Smooth muscle cell (in vitro differentiated cells): Measurements from ENCODE around the gene ADAMTSL3. TPM values are rescaled to one million over a fixed set of nuclear protein-coding genes. Genes with fewer than 3 reads are reported as not detected.

Experiments used
- DNase-seq: peaks from one replicate; lab custom pipeline; 2025; ENCODE audit not compliant: unreplicated experiment; lab: John Stamatoyannopoulos, UW
- H2AFZ ChIP-seq: fragments of 200-600 bp; sonication (generic); 2 replicates; pipeline ENCODE4 v1.6.0; 2016; ENCODE audit warnings: antibody characterized with exemption, low read depth, mild to moderate bottlenecking
- H3F3A ChIP-seq: fragments of 200-600 bp; sonication (generic); 2 replicates; pipeline ENCODE4 v1.6.0; 2017; ENCODE audit warnings: antibody characterized with exemption, low read depth
- H3K27ac ChIP-seq: fragments of 200-600 bp; sonication (generic); 2 replicates; pipeline ENCODE4 v1.5.1; 2016; ENCODE audit warnings: low read depth, mild to moderate bottlenecking
- H3K27me3 ChIP-seq: fragments of 200-600 bp; sonication (generic); 2 replicates; pipeline ENCODE4 v1.6.1; 2016; ENCODE audit warnings: low read depth, mild to moderate bottlenecking
- H3K36me3 ChIP-seq: fragments of 200-600 bp; sonication (generic); 2 replicates; pipeline ENCODE4 v1.5.1; 2016; ENCODE audit warnings: low read depth
- H3K4me1 ChIP-seq: fragments of 200-600 bp; sonication (generic); 2 replicates; pipeline ENCODE4 v1.5.1; 2016; ENCODE audit warnings: low read depth
- H3K4me2 ChIP-seq: fragments of 200-600 bp; sonication (generic); 2 replicates; pipeline ENCODE4 v1.6.0; 2016; ENCODE audit warnings: mild to moderate bottlenecking
- H3K4me3 ChIP-seq: fragments of 200-600 bp; sonication (generic); 2 replicates; pipeline ENCODE4 v1.5.1; 2016; ENCODE audit warnings: mild to moderate bottlenecking
- H3K79me2 ChIP-seq: fragments of 200-600 bp; sonication (generic); 2 replicates; pipeline ENCODE4 v1.6.0; 2016; ENCODE audit warnings: low read depth, mild to moderate bottlenecking
- H3K9ac ChIP-seq: fragments of 200-600 bp; sonication (generic); 2 replicates; pipeline ENCODE4 v1.6.0; 2016; ENCODE audit warnings: low read depth
- H3K9me3 ChIP-seq: fragments of 200-600 bp; sonication (generic); replicated peaks from 2 replicates; pipeline ENCODE4 v1.5.1; 2016; ENCODE audit warnings: low read depth
- H4K20me1 ChIP-seq: fragments of 200-600 bp; sonication (generic); 2 replicates; pipeline ENCODE4 v1.6.0; 2016; ENCODE audit warnings: low read depth
- WGBS: methylation state at CpG from one replicate; pipeline ENCODE4 v1.1.7; 2016; ENCODE audit warnings: low lambda C conversion rate; 5-methylcytosine and 5-hydroxymethylcytosine counted together
- polyA plus RNA-seq: library from polyadenylated mRNA; unstranded; fragments of >200 nt; fragmentation: Nextera tagmentation; extraction: Ambion mirVana; gene quantifications from 2 replicates; pipeline ENCODE4 v1.2.1, GENCODE V29; 2016
- total RNA-seq: library from RNA; depleted of rRNA; stranded (reverse); fragments of >200 nt; gene quantifications from 2 replicates; pipeline ENCODE4 v1.2.3, GENCODE V29; 2014
- TF ChIP-seq, protein P1 (sequence below): fragments of 200-600 bp; sonication (generic); IDR thresholded peaks from 2 replicates; pipeline ENCODE4 v1.5.1; 2017; ENCODE audit warnings: borderline replicate concordance, mild to moderate bottlenecking, antibody characterized with exemption; ENCODE audit not compliant: insufficient read depth, poor library complexity, severe bottlenecking

ADAMTSL3 gene
- total and polyA plus RNA-seq, 2 experiments from 2014 or later: 0.17 to 0.22 TPM

DNA sequence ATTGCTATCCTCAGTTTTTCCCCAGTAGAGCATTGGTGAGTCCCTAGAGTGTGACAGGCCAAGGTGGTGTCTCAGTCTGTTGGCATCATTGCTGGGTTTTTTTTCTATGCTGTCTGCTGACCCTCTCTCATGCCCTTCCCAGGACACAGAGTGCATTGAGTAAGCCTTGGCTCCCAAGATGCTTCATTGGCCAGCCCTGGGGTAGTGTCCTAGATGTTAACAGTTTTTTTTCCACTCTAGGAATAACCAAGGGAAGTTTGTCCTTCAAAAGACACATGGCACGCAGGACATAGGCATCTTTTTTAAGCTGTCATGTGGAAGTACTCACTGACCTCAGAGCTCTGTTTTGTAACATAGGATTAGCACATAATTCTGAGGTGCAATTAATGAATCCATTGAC, 19.5 kb downstream of the ADAMTSL3 start:
- H3K27ac ChIP-seq: no peak overlapping the region
- H2AFZ ChIP-seq: no peak overlapping the region
- DNase-seq: no peak
- H3K79me2 ChIP-seq: no peaks in the 10 kb centered on the region
- no peaks in the 10 kb centered on the region for H4K20me1 ChIP-seq
- H3K4me3 ChIP-seq: no peak overlapping the region
- H3K27me3 ChIP-seq: no peaks in the 10 kb centered on the region
- H3K9ac ChIP-seq: no peak overlapping the region
- no peaks in the 10 kb centered on the region for H3F3A ChIP-seq
- WGBS: 43% methylated on average over 1 of the region's 1 CpG
- H3K4me1 ChIP-seq: peaks cover 6% of the 10 kb centered on the region
- TF ChIP-seq, protein P1, sequence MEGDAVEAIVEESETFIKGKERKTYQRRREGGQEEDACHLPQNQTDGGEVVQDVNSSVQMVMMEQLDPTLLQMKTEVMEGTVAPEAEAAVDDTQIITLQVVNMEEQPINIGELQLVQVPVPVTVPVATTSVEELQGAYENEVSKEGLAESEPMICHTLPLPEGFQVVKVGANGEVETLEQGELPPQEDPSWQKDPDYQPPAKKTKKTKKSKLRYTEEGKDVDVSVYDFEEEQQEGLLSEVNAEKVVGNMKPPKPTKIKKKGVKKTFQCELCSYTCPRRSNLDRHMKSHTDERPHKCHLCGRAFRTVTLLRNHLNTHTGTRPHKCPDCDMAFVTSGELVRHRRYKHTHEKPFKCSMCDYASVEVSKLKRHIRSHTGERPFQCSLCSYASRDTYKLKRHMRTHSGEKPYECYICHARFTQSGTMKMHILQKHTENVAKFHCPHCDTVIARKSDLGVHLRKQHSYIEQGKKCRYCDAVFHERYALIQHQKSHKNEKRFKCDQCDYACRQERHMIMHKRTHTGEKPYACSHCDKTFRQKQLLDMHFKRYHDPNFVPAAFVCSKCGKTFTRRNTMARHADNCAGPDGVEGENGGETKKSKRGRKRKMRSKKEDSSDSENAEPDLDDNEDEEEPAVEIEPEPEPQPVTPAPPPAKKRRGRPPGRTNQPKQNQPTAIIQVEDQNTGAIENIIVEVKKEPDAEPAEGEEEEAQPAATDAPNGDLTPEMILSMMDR: no peak
- H3K36me3 ChIP-seq: no peaks in the 10 kb centered on the region
- H3K4me2 ChIP-seq: no peak overlapping the region
- H3K9me3 ChIP-seq: no peaks in the 10 kb centered on the region

DNA sequence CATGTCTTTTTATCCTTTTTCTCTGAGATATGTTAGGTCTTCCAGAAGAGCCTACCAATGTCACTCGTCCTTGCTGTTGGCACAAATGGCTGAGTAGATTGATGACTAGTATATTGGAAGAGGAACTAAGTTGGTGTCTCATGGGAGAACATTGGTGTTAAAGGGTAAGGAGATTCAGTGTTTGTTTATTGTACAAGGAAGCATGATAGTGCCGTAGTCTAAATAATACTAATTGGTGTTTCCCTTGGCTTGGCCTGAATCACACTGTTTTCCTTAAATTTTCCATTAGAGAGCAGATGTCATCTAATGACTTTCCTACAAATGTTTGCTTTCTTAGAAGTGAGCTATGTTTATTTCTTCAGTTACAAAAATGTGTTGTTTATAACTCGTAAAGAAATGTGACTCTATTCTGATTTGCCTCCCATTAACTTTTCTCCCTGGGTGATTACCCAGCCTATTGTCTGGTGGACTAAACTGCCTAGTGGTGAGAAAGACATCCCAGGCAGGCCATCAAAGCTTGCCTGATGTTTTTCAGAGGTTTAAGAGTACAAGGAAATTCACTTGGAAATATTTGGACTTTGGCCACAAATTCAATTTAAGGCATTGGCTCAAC, 28.7 kb downstream of the ADAMTSL3 start:
- H4K20me1 ChIP-seq: no peaks in the 10 kb centered on the region
- H3K36me3 ChIP-seq: no peaks in the 10 kb centered on the region
- no peak overlapping the region for H2AFZ ChIP-seq
- TF ChIP-seq, protein P1: no peak
- no peaks in the 10 kb centered on the region for H3K79me2 ChIP-seq
- no peaks in the 10 kb centered on the region for H3K4me1 ChIP-seq
- no peak overlapping the region for H3K4me2 ChIP-seq
- no peak overlapping the region for H3K4me3 ChIP-seq
- H3K27me3 ChIP-seq: no peaks in the 10 kb centered on the region
- WGBS: 73% methylated on average over 3 of the region's 3 CpGs
- no peak overlapping the region for H3K9ac ChIP-seq
- no peaks in the 10 kb centered on the region for H3K9me3 ChIP-seq
- H3K27ac ChIP-seq: no peak overlapping the region
- DNase-seq: no peak
- no peaks in the 10 kb centered on the region for H3F3A ChIP-seq

DNA sequence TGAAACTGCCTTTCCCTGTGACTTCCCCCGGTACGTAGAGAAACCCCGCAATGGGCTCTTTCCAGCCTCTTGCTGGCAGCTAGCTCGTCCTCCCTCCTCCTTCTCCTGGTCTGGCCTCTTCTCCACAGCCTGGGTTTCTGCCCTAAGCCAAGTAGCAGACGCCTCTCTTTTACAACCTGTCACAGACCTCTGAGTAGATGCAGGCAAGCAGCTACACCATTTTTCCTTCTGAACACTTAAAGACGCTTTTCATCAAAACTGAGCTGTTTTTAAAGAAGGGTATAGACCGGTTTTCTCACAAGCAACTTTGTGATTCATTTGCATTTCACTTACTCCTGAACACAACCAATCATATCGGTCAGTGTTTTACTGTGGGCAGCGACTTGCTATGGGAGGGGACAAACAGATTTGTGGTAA, 32.0 kb downstream of the ADAMTSL3 start:
- DNase-seq: no peak
- Histone ChIP-seq H3F3A (no peaks in the 10 kb centered on the region), H3K36me3 (no peaks in the 10 kb centered on the region), H2AFZ (peak overlapping the region; percentile 42), H3K9me3 (no peaks in the 10 kb centered on the region), H3K4me1 (no peaks in the 10 kb centered on the region), H3K27me3 (no peaks in the 10 kb centered on the region), H3K9ac (no peak overlapping the region), H3K4me2 (peak overlapping the region; percentile 50), H4K20me1 (no peaks in the 10 kb centered on the region), H3K4me3 (peak overlapping the region; percentile 8), H3K27ac (no peak overlapping the region), H3K79me2 (no peaks in the 10 kb centered on the region)
- TF ChIP-seq, protein P1: no peak
- 21% methylated on average over 9 of the region's 9 CpGs for WGBS

DNA sequence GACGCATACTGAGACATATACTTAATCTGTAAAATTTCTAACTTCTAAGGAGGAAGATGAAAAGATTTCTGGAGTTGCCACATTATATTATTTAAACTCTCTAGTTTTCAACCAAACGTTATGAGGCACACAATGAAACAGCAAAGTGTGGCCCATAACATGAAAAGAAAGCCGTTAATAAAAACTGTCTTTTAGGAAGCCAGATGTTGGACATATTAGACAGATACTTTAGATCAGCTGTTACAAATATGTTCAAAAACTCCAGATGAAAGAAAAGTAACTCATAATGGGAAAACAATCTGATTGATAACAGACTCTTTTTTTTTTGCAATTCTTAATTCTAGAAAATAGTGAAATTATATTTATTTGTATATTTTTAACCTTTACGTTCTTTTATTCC, 34.3 kb downstream of the ADAMTSL3 start:
- Histone ChIP-seq H3K4me2 (no peak overlapping the region), H2AFZ (no peak overlapping the region), H3K27me3 (no peaks in the 10 kb centered on the region), H3K36me3 (no peaks in the 10 kb centered on the region), H3K4me3 (no peak overlapping the region), H4K20me1 (no peaks in the 10 kb centered on the region), H3K9me3 (no peaks in the 10 kb centered on the region), H3K9ac (no peak overlapping the region), H3K4me1 (no peaks in the 10 kb centered on the region), H3K27ac (no peak overlapping the region), H3K79me2 (no peaks in the 10 kb centered on the region), H3F3A (peaks cover 5% of the 10 kb centered on the region)
- 91% methylated on average over 4 of the region's 4 CpGs for WGBS
- DNase-seq: no peak
- TF ChIP-seq, protein P1: no peak
